Measurements from ENCODE around the gene PGAM2. TPM values are rescaled to one million over a fixed set of nuclear protein-coding genes. Genes with fewer than 3 reads are reported as not detected.

The PGAM2 gene
- total and polyA plus RNA-seq, 2 experiments from 2014 or later, result 148 to 165 TPM

DNA sequence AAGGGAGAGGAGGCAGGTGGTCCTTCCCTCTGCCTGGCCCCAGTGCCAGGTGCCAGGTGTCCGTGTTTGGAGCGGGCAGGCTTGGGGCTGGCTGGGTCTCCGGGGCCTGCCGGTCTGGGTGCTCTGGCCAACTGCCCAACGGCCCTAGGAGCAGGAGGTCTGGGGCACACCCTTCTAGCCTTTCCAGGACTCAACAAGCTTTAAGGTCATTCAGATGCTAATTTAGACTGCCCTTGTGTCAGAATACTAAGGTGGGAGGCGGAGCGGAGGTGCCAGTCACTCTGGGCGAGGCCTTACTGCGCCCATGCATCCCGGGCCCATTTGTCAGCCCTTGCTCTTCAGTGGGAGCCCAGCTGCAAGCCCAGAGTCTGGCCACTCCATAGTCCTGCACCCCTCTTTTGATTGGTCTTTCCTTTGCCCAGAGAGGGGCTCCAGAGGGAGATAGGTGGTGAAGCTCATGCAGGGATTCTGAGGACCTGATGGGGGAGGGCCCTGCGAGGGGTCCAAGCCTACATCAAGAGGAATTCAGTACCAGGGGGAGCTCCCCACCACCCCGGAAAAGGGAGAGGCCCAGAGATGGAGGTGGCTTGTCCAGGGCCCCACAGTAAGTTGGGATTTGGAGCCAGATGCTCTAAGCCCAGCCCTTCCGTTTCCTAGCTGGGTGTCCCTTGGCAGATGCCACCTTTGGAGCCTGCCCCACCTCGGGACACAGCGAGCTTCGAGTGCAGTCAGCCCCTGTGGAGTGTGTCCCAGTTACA lies 1.3 kb downstream of the PGAM2 start:
- no peaks in the 10 kb centered on the region for H3K27me3 ChIP-seq
- no peaks in the 10 kb centered on the region for H3K9me3 ChIP-seq (ENCODE audit: low read depth)
- no peak for DNase-seq (ENCODE audit: low read depth in 1 of 2, low spot score in 1 of 2)
- H3K36me3 ChIP-seq, result peaks cover 2% of the 10 kb centered on the region
- H3K27ac ChIP-seq, result peak overlapping the region; percentile 80
- TF ChIP-seq, protein P1, sequence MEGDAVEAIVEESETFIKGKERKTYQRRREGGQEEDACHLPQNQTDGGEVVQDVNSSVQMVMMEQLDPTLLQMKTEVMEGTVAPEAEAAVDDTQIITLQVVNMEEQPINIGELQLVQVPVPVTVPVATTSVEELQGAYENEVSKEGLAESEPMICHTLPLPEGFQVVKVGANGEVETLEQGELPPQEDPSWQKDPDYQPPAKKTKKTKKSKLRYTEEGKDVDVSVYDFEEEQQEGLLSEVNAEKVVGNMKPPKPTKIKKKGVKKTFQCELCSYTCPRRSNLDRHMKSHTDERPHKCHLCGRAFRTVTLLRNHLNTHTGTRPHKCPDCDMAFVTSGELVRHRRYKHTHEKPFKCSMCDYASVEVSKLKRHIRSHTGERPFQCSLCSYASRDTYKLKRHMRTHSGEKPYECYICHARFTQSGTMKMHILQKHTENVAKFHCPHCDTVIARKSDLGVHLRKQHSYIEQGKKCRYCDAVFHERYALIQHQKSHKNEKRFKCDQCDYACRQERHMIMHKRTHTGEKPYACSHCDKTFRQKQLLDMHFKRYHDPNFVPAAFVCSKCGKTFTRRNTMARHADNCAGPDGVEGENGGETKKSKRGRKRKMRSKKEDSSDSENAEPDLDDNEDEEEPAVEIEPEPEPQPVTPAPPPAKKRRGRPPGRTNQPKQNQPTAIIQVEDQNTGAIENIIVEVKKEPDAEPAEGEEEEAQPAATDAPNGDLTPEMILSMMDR (IDR thresholded peaks at IDR 0.05; ENCODE audit: low read depth, low read length), result no peak
- H3K4me1 ChIP-seq (ENCODE audit: low read depth), result peaks cover 44% of the 10 kb centered on the region
- peak overlapping the region; percentile 22 for H3K4me3 ChIP-seq

DNA sequence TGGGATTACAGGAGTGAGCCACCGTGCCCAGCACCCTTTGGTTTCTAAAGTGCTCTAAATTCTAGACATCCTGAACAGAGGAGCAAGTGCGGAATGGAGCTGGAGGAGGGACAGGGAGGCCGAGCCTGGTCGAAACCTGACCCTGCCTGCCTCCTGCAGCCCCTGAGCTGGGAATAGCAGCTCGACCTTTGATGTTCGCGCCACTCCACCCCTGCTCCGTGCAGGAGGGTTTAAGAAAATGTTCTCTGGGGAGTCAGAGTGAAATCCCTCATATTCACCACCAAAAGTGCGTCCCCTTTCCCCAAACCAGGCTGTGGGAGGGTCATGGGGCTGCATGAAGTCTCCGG lies 1.8 kb downstream of the PGAM2 start:
- TF ChIP-seq, protein P1 (IDR thresholded peaks at IDR 0.05; ENCODE audit: low read depth, low read length), result no peak
- H3K27ac ChIP-seq, result peak overlapping the region; percentile 80
- H3K4me3 ChIP-seq, result peak overlapping the region; percentile 22
- DNase-seq (ENCODE audit: low read depth in 1 of 2, low spot score in 1 of 2), result peak in 1 of 2 donors; percentile 48
- peaks cover 8% of the 10 kb centered on the region for H3K36me3 ChIP-seq
- no peaks in the 10 kb centered on the region for H3K27me3 ChIP-seq
- H3K9me3 ChIP-seq (ENCODE audit: low read depth), result no peaks in the 10 kb centered on the region
- H3K4me1 ChIP-seq (ENCODE audit: low read depth), result peaks cover 44% of the 10 kb centered on the region

DNA sequence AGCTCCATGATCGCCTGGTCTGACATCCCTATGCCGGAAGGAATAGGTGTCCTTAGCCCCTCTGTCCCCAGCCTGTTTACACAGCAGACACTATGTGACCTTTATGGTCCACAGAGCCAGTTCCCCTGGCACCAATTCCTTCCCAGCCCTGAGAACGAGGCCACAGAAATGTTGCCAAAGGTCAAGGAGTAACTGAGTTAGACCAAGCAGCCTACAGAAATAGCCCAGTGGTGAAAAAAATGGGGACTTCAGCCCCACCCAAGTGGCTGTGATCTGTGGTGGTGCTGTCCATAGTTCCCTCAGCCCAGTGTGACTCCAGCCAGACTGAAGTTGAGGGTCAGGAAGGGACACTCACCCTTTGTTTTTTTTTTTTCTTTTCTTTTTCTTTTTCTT lies 2.5 kb downstream of the PGAM2 start:
- H3K4me1 ChIP-seq (ENCODE audit: low read depth), result peaks cover 44% of the 10 kb centered on the region
- peak overlapping the region; percentile 78 for H3K27ac ChIP-seq
- no peak for DNase-seq (ENCODE audit: low read depth in 1 of 2, low spot score in 1 of 2)
- no peaks in the 10 kb centered on the region for H3K27me3 ChIP-seq
- TF ChIP-seq, protein P1 (IDR thresholded peaks at IDR 0.05; ENCODE audit: low read depth, low read length), result no peak
- H3K9me3 ChIP-seq (ENCODE audit: low read depth), result no peaks in the 10 kb centered on the region
- no peak overlapping the region for H3K4me3 ChIP-seq
- H3K36me3 ChIP-seq, result peaks cover 11% of the 10 kb centered on the region

DNA sequence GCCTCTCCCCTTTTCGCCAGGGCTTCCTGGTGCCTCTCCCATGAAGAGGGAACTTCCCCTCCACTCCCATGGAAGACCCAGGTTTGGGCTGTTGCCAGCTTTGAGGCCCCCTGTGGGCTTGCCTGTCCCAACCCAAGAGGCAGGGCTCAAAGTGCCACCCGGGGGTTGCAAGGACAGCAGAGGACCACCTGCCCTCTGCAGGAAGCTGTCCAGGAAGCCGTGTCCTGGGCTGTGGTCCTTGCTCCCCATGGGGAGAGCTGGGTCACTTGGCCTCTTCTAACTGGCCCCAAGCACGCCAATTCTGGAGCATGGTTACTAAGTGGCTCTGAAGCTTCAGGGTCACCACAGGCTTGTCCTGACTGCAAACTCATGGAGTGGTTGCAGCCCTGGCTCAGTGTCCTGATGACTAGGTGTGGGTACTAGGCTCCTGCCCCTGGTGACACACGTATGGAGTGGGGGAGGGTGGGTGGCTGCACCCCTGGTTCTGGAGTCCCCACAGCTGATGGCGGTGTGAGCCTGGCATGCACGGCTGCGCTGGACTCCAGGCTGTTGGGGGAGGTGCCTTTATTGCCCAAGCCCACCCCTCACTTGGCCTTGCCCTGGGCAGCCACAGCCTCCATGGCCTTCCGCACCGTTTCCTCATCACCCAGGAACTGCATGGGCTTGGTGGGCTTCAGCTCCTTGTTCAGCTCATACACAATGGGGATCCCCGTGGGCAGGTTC lies 3.0 kb downstream of the PGAM2 start:
- Histone ChIP-seq H3K27ac (peak overlapping the region; percentile 78), H3K27me3 (no peaks in the 10 kb centered on the region), H3K4me3 (no peak overlapping the region), H3K36me3 (peaks cover 11% of the 10 kb centered on the region), H3K4me1 (ENCODE audit: low read depth) (peaks cover 44% of the 10 kb centered on the region), H3K9me3 (ENCODE audit: low read depth) (no peaks in the 10 kb centered on the region)
- TF ChIP-seq, protein P1 (IDR thresholded peaks at IDR 0.05; ENCODE audit: low read depth, low read length), result no peak
- DNase-seq (ENCODE audit: low read depth in 1 of 2, low spot score in 1 of 2), result no peak

DNA sequence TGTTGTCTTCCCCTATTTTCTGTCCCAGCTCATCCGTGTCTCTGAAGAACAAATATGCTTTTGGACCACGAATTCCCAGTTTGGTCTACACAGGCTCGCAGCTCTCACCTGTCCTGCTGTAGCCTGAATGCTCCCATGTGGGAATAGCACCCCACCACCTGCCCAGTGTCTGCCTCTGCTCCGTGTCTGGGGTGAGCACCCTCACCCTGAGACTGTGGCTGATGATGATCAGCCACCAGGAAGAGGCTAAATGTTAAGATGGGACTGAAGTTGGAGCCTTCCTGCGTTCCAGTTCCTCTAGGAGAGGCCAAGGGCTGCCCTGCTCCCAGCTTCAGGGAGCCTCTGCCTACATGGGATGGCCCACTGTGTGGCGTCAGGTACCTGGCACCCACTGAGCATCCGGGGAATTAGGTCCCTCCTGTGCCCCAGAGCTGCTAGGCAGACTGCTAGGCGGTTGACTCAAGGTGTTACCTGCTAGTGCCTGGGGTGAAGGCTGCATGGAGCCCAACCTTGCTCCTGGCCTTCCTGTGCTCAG lies 3.7 kb downstream of the PGAM2 start:
- no peaks in the 10 kb centered on the region for H3K27me3 ChIP-seq
- no peaks in the 10 kb centered on the region for H3K9me3 ChIP-seq (ENCODE audit: low read depth)
- DNase-seq (ENCODE audit: low read depth in 1 of 2, low spot score in 1 of 2), result no peak
- no peak overlapping the region for H3K4me3 ChIP-seq
- peak overlapping the region; percentile 78 for H3K27ac ChIP-seq
- peaks cover 17% of the 10 kb centered on the region for H3K36me3 ChIP-seq
- TF ChIP-seq, protein P1 (IDR thresholded peaks at IDR 0.05; ENCODE audit: low read depth, low read length), result no peak
- peaks cover 40% of the 10 kb centered on the region for H3K4me1 ChIP-seq (ENCODE audit: low read depth)

All from cardiac muscle cell (in vitro differentiated cells and primary cell).